SH-SY5Y (cell line): Measurements from ENCODE around the gene LRRC38.

Experiments
- GATA2 ChIP-seq: IDR thresholded peaks from 2 replicates; pipeline ENCODE4 v1.6.1; 2011; ENCODE audit warnings: mild to moderate bottlenecking, low read depth, low read length
- GATA3 ChIP-seq: IDR thresholded peaks from 2 replicates; pipeline ENCODE4 v1.6.1; 2011; ENCODE audit warnings: low read depth, mild to moderate bottlenecking, low read length, moderate library complexity

GRCh38 chr1:13544221-13544556, 30.4 kb upstream of the LRRC38 start:
- TF ChIP-seq GATA2 (no peak), GATA3 (no peak)
